GM18508 (cell line): Measurements from ENCODE around the gene CDH2.

Experiments used
- ATAC-seq: cut with Tn5 transposase; IDR thresholded peaks from one replicate; pipeline ENCODE4 v1.9.1; 2021; ENCODE audit warnings: moderate number of reproducible peaks; ENCODE audit not compliant: insufficient read depth, unreplicated experiment

CDH2 gene

GRCh38 chr18:28059861-28060260 is 117.1 kb downstream of the CDH2 start:
- no peak for ATAC-seq

GRCh38 chr18:28050545-28050944 is 126.4 kb downstream of the CDH2 start:
- no peak for ATAC-seq

- no peak for ATAC-seq
These were observed 128.3 kb downstream of the CDH2 start for GRCh38 chr18:28048612-28049011.

GRCh38 chr18:28045880-28046279 is 131.1 kb downstream of the CDH2 start:
- ATAC-seq, result no peak

GRCh38 chr18:28045176-28045810 is 131.6 kb downstream of the CDH2 start:
- ATAC-seq, result no peak

- ATAC-seq, result no peak
These were observed 132.9 kb downstream of the CDH2 start for GRCh38 chr18:28044036-28044435.

- no peak for ATAC-seq
These were observed 133.3 kb downstream of the CDH2 start for GRCh38 chr18:28043631-28044030.

- ATAC-seq, result no peak
These were observed 135.6 kb downstream of the CDH2 start for GRCh38 chr18:28041366-28041765.

GRCh38 chr18:28040716-28041115 is 136.2 kb downstream of the CDH2 start:
- no peak for ATAC-seq

GRCh38 chr18:28040211-28040610 is 136.7 kb downstream of the CDH2 start:
- no peak for ATAC-seq

- ATAC-seq, result no peak
These were observed 137.2 kb downstream of the CDH2 start for GRCh38 chr18:28039691-28040090.

GRCh38 chr18:28039078-28039477 is 137.9 kb downstream of the CDH2 start:
- no peak for ATAC-seq

- ATAC-seq, result no peak
These were observed 140.4 kb downstream of the CDH2 start for GRCh38 chr18:28036488-28036887.

GRCh38 chr18:28034567-28034966 is 142.4 kb downstream of the CDH2 start:
- no peak for ATAC-seq

GRCh38 chr18:28032177-28032576 is 144.8 kb downstream of the CDH2 start:
- ATAC-seq, result no peak

GRCh38 chr18:28030458-28030857 is 146.5 kb downstream of the CDH2 start:
- no peak for ATAC-seq

GRCh38 chr18:28027755-28028154 is 149.2 kb downstream of the CDH2 start:
- ATAC-seq, result no peak

GRCh38 chr18:28019425-28020108 is 157.4 kb downstream of the CDH2 start:
- ATAC-seq, result no peak

GRCh38 chr18:28018351-28018750 is 158.6 kb downstream of the CDH2 start:
- ATAC-seq, result no peak

- ATAC-seq, result no peak
These were observed 161.3 kb downstream of the CDH2 start for GRCh38 chr18:28015671-28016070.

- no peak for ATAC-seq
These were observed 163.9 kb downstream of the CDH2 start for GRCh38 chr18:28013066-28013465.

- no peak for ATAC-seq
These were observed 164.6 kb downstream of the CDH2 start for GRCh38 chr18:28012336-28012735.
